HFF-Myc (cell line): ENCODE data around the gene XG.

Experiments
- DNase-seq: peaks from one replicate; pipeline ENCODE4 v3.0.0-alpha.2; 2011; ENCODE audit warnings: low read depth; ENCODE audit errors: extremely low read depth
- H3K4me3 ChIP-seq: replicated peaks from 2 replicates; pipeline ENCODE4 v1.5.1; 2011; ENCODE audit warnings: low read depth, mild to moderate bottlenecking, control low read depth, low read length
- CTCF ChIP-seq: IDR thresholded peaks from 2 replicates; pipeline ENCODE4 v1.5.1; 2012; ENCODE audit warnings: mild to moderate bottlenecking, low read depth, low read length, control low read depth; ENCODE audit errors: missing control alignments

Gene XG

DNA sequence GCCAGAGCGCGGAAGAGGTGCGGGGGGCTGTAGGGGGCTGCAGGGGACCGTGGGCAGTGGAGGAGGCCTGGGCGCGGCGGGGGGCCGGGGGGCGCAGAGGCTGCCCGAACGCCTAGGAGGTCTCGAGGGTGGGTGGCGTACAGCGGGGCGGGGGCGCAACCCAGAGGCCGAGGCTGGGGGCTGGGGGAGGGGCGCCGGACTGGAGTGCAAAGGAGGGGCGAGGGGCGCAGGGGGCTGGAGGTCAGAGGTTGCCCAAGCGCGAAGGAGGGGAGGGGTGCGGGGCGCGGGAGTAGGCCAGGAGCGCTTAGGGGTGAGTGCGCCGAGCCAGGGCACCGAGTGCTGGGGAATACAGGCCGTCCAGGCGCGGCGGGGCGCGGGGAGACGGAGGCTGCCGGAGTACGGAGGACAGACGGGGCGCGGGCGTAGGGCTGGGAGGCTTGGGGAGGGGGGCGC, 77.1 kb downstream of the XG start:
- DNase-seq = no peak
- TF ChIP-seq CTCF = no peak
- no peak overlapping the region for H3K4me3 ChIP-seq

GRCh38 chrX:2829469-2830246, 77.8 kb downstream of the XG start:
- H3K4me3 ChIP-seq = no peak overlapping the region
- DNase-seq = no peak
- TF ChIP-seq CTCF = no peak

- DNase-seq = no peak
- no peak for TF ChIP-seq CTCF
- no peak overlapping the region for H3K4me3 ChIP-seq
These were observed 79.8 kb downstream of the XG start for GRCh38 chrX:2831471-2832228.

DNA sequence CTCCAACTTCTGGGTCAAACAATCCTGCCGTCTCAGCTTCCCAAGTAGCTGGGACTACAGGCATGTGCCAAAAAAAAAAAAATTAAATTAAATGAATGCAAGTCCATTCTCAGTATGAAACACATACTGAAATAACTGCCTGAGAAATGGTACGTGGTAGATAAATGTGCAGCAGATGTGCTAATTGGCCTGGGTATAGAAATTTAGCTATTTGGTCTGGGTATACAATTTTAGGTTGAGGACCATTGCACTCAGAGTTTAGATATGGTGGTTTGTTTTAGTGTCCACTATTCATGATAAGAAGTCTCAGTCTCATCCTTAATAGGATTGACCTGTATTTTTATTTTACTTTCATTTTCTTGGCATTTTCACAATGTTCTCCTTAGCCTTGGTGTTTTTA, 86.1 kb downstream of the XG start:
- H3K4me3 ChIP-seq = no peak overlapping the region
- TF ChIP-seq CTCF = no peak
- no peak for DNase-seq

DNA sequence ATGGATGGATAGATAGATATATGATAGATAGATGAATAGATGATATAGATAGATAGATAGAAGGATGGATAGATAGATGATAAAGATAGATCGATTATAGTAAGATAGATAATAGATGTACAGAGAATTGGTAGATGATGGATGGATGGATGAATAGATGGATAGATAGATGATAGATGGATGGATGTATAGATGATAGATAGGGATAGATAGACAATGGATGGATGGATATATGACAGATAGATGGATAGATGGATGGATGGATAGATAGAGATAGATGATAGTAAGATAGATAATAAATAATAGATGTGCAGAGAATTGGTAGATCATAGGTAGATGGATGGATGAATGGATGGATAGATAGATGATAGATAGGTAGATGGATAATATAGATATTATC, 89.1 kb downstream of the XG start:
- no peak for DNase-seq
- TF ChIP-seq CTCF = no peak
- H3K4me3 ChIP-seq = no peak overlapping the region

- no peak for DNase-seq
- TF ChIP-seq CTCF = no peak
- no peak overlapping the region for H3K4me3 ChIP-seq
These were observed 89.7 kb downstream of the XG start for GRCh38 chrX:2841537-2841936.

DNA sequence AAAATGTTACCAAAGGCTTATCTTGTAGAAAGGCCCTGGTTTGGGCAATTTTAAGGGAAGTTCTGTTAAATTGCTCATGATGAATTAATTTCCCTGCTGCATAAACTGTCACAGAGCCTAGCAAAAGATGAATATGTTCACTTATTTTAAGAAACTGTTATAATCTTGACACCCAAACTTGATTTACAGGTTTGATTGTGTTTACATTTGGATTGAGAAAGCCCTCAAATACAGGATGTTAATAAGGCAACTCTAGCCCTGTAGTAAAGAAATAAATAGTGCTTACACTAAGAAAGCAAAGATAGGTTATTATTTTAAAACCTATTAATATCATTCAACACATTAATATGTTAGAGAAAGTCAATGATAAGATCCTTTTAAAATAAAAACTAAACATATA, 95.2 kb downstream of the XG start:
- no peak overlapping the region for H3K4me3 ChIP-seq
- no peak for DNase-seq
- no peak for TF ChIP-seq CTCF
